ENCODE measurements around the gene AP1M1. TPM values are rescaled to one million over a fixed set of nuclear protein-coding genes. Genes with fewer than 3 reads are reported as not detected.

AP1M1 gene
- total RNA-seq, 1 donor from 2014 or later = 144 TPM

DNA sequence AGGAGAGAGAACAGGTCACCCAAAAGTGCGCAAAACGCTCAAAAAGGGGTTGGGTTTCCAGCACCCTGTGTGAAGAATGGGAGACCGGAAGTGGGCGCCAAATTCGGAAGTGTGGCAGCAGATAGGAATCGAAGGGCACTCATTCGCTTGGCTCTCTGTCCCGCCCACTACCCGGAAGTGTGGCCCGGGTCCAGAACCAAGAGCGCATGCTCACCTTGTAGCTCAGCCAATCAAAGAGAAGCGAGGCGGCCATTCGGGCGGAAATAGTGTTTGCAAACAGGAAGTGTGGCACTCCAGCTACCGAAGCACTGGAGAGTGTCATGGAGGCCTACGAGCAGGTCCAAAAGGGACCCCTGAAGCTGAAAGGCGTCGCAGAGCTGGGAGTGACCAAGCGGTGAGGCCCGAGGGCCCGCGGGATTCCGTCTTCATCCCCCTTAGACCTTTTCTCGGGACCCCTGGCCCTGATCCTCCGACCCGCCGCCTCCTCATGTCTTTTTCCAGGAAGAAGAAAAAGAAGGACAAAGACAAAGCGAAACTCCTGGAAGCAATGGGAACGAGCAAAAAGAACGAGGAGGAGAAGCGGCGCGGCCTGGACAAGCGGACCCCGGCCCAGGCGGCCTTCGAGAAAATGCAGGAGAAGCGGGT, 12.5 kb upstream of the AP1M1 start, which contains the start of gene FAM32A:
TSS of gene FAM32A (plus strand) at position 288 of the 645 bp plus-strand sequence. CDS start at position 321, 33 bp downstream.
- DNase-seq (ENCODE audit: low read depth) = peak; percentile 97

DNA sequence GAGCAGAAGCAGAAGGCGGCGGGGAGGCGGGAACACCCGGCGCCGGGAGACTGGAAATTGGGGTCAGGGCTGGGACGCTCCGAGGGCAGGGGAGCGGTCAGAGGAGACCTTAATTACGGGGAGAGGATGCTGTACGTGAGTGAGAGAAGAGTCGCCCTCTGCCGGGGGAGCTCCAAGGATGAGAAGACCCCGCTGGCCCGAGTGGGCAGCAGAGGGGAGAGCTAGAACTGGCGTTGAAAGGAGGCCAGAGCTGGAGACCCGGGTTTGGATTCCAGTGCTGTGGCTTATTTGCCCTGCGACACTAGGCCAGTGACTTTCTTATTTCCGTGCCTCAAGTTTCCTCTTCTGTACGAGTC, 12.0 kb upstream of the AP1M1 start:
- no peak for DNase-seq (ENCODE audit: low read depth)

- no peak for DNase-seq (ENCODE audit: low read depth)
Measured at GRCh38 chr19:16188521-16188920, 9.2 kb upstream of the AP1M1 start.

DNA sequence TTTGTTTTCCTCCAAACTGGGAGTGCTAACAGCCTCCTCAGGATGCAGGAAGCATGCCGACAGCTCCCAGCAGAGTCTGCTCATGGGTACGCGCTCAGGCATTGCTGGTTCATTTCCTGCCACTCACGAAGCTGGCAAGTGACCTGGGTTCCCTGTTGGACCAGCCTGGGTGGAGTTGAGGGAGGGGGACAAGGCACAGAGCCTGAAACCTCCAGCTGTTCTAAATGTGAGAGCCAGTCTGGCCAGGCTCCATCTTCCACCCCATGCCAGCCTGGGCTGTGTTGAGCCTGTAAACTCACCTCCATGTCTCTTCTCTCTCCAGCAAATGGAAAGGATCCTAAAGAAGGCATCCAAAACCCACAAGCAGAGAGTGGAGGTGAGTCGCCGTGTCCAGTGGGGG, 7.5 kb upstream of the AP1M1 start:
- no peak for DNase-seq (ENCODE audit: low read depth)

- DNase-seq (ENCODE audit: low read depth) = no peak
Measured at GRCh38 chr19:16190736-16191135, 7.0 kb upstream of the AP1M1 start.

GRCh38 chr19:16191216-16191908, 6.3 kb upstream of the AP1M1 start:
- no peak for DNase-seq (ENCODE audit: low read depth)

DNA sequence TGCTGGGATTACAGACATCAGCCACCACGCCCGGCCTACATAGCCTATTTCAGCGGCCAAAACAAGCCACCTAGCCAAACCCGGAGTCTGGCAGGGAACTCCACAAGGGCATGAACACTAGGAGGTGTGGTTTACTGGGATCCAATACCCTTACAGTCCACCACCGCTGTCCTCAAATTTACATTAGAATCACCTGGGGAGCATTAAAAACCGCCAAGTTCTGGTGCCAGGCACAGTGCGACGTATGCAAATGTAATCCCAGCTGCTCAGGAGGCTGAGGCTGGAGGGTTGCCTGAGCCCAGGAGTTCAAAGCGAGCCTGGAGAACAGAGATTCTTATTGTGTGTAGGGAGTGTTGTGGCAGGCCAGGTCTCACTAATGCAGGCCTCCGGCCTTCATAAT, 4.2 kb upstream of the AP1M1 start:
- no peak for DNase-seq (ENCODE audit: low read depth)

- peak; percentile 77 for DNase-seq (ENCODE audit: low read depth)
Measured at GRCh38 chr19:16197188-16197621, 506 bp upstream of the AP1M1 start.

- DNase-seq (ENCODE audit: low read depth) = no peak
Measured at GRCh38 chr19:16198370-16198651, 600 bp downstream of the AP1M1 start.

GRCh38 chr19:16199275-16199932, 1.7 kb downstream of the AP1M1 start:
- DNase-seq (ENCODE audit: low read depth) = no peak

DNA sequence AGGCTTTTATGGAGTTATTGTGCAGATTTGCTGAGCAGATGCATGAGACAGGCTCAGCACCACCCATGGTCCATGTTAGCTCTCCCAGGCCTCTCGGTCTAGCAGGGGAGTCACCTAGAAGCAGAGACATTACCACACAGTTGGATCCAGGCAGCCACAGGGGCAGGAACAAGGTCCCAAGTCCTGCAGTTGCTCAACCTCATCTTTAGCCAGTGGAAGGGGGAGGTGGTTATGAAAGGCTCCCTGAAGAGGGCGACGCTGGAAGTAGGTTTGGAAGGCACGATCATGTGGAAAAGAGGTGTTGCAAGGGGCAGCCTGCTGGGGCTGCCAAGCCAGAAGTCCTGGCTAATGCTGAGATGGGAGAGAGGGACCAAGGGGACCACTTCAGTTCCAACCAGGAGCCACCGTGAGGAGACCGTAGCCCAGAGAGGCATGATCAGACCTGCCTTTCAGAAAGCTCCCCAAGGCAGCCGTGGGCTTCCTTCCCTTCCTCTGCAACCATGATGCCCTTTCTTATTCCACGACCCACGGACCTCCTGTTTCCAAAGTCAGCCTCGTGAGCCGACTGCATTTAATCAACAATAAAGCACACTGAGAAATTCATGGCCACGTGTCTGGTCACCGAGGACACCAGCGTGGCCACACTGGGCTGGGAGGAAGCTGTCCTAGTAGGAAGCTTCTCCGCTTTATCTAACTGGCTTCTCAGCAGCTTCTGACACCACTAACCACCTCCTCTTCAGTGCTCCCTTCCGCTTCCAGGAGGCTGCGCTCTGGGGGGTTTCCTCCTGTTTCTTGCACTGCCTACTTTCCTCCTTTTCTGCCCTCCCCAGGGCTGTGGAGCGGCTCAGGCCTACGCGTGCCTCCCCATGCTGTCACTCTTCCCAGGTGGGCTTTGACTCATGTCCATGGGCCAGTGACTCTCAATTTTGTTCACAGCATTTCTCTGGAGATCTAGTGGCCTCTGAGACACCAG, 2.6 kb downstream of the AP1M1 start:
- DNase-seq (ENCODE audit: low read depth) = peak; percentile 78

DNA sequence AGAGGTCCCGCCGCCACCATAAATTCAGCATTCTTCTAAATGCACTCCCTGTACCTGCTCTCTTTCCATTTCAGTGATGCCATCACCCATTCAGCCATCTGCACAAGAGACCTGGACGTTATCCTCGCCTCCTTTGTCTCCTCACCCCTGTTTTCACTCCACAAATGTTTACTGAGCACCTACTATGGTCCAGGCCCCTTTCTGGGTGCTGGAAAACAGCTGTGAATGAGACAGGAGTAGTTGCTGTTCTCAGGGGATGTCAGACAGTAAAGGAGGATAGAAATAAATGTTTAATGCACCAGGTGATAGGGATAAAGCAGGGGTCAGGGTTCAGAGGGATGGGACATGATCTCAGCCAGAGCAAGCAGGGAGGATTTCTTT, 3.3 kb downstream of the AP1M1 start:
- no peak for DNase-seq (ENCODE audit: low read depth)

DNA sequence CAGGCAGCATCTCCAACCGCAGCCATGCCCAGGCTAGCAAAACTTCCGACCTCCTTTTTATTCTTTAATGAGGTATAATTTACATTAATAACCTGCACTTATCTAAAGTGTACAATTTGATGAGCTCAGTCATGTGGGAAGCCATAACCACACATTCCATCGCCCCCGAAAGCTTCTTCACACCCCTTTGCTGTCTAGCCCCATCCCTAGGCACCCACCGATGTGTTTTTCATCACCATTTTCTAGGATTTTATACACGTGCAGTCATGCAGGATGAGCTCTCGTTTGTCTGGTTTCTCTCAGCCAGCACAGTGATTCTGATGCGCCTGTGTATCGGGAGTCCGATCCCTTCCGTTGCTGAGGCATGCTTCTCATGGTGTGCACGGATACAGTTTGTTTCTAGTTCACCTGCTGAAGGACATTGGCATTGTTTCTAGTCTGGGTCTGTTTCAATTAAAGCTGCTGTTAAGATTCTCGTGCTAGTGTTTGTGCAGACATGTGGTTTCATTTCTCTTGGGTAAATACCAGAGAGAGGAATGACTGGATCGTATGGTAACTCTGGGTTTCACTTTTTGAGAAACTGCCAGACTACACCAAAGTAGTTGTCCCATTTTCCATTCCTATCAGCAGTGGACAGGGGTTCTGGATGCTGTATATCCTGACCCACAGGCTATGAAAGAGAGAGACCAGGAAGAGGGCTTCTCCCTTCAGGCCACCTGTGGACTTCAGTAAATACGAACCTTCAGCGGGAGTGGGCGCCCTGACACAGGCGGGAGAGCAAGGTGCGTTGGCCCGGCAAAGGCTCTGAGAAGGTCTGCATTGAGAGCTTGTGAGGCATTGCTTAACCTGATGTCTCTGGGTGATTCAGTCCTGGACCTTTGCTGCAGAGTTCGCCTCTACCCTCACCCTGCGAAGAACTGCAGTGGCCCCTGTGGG, 4.9 kb downstream of the AP1M1 start:
- DNase-seq (ENCODE audit: low read depth) = no peak

GRCh38 chr19:16203256-16204004, 5.7 kb downstream of the AP1M1 start:
- DNase-seq (ENCODE audit: low read depth) = no peak

- DNase-seq (ENCODE audit: low read depth) = no peak
Measured at GRCh38 chr19:16204005-16204294, 6.2 kb downstream of the AP1M1 start.

- DNase-seq (ENCODE audit: low read depth) = no peak
Measured at GRCh38 chr19:16205205-16206045, 7.7 kb downstream of the AP1M1 start.

- no peak for DNase-seq (ENCODE audit: low read depth)
Measured at GRCh38 chr19:16206046-16206605, 8.4 kb downstream of the AP1M1 start.

DNA sequence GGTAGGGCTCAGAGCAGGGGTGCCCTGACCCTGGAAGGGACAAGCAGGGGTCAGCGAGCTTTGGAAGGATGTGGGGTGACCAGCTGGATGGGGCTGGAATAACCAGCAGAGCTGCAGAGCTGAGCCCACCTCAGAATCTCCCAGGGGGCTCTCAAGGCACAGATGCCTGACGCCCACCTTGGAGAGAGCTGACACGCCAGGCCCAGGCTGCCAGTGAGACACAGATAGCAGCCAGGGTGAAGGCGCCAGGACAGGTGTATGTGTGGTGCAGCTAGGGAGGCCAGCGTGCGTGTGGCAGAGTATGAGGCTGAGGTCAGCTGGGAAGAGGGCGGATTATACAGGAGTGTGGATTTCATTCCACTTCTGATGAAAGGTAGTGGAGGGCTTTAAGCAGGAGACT, 8.9 kb downstream of the AP1M1 start:
- DNase-seq (ENCODE audit: low read depth) = no peak

DNA sequence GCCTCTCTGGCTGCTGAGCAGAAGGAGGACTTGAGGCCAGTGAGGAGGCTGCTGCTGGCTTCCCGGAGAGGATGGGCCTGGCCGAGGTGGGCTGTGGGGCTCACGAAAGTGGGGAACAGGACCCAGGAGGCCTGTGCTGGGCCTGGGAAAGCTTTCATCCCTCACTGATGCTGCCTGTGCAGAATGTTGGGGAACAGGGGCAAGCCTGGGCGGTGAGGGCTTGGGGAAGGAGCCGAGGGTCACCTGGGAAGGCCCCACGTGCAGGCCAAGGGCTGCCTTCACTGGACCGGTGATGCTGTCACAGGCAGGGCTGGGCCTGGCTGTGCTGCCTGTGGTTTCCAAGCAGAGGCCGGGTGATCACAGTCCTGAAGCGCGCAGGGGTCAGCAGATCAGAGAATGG, 9.4 kb downstream of the AP1M1 start:
- DNase-seq (ENCODE audit: low read depth) = no peak
